Left forelimb (tissue), 1 donor: Measurements from ENCODE around the gene GAS1.

Source experiments
- DNase-seq: peaks from one replicate; pipeline ENCODE4 v3.0.0-alpha.2; 2018; ENCODE audit warnings: low spot score

The GAS1 gene

DNA sequence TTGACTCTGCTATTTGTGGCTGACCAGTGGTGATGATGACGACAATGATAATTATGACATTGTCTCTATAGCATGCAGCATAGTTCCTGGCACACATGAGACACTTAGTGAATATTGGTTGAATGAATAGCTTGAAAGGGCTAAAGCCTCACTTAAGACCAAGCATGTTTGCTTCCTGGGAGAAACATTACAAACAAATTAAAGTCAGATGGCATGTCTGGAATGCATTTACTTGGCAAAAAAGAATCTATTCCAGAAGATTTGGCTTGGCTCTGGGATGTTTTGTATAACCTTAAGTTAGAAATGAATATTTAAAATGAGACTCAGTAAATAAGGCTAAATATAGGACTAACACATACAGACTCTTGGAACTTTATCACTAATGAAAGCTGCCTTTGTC is 21.6 kb downstream of the GAS1 start:
- DNase-seq, result no peak

DNA sequence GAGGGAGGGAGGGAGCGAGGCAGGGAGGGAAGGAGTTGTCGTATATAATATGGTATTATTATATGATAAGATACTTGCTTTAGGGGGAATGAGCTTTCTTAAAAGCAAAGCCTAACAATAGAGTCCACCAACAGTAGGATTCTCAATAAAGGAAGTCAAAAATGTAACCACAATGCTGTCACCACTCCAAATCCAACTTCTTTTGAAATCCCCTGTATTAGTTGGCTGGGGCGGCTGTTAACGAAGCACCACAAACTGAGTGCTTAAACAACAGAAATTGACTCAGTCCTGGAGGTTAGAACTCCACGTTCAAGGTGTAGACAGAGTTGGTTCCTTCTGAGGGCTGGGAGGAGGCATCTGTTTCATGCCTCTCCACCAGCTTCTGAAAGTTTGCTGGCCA is 23.1 kb downstream of the GAS1 start:
- no peak for DNase-seq

DNA sequence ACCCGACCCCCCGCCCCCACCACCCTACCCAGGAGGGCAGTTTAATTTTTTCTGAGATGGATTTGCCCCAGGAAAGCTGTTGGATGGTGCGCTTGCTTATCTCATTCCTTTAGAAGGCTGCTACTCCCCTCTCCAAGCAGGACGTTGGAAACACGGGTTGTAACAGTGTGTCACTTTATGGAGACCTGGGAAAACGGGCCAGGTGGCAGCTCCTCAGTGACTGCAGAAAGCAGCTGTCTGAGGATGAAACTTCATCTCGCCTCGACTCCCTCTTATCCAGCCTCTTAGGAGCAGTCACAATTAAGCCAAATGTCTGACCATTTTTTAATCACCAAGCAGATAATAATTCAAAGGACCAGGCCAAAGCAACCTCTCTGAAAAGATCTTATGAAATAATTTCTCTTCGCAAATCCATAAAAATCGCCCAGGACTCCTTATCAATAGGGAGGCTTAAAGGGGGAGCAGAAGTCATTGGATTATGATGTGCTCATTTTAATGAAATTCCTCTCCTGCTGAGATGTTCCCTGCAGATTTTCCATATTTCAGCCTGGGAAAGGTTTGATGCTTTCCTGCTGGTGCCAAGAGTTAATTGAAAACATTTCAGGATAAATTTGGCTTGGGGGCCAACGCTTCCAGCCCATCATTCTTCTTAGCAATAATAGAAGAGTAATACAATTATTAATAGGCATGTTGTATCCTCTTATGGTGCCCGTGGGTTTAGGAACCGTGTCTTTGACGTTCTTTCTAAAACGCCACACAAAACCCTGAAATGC is 26.0 kb downstream of the GAS1 start:
- no peak for DNase-seq

DNA sequence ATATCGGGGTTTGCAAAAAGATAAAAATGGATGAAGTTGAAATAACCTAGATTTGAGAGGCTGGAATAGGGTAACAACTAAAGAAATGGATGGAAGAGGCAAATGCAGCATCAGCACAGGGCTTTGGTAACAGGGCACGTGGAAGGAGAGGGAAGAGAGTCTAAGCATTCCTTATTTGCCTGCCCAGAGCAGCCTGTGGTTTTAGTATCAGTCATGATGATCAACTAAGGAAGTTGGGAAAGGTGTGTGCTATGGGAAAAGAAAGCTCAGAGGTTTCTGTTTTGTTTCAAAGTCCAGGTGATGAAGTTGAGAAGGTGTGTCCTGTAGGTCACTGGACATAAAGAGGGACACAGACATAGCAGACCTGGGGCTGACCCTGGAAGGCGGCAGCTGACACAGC is 28.8 kb downstream of the GAS1 start:
- DNase-seq, result no peak

DNA sequence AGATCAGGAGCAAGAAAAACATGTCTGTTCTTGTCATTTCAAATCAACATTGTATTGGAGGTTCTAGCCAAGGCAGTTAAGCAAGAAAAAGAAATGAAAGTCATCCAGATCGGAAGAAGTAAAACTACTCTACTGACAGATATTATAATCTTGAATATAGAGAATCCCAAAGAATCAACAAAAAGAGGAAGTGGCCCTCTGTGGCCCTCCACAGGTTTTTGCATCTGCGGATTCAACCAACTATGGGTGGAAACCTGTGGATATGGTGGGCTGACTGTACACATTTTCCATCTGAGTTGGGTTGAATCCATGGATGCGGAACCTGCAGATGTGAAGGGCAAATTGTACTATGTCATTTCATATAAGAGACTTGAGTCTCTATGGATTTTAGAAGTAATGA is 35.1 kb downstream of the GAS1 start:
- no peak for DNase-seq

DNA sequence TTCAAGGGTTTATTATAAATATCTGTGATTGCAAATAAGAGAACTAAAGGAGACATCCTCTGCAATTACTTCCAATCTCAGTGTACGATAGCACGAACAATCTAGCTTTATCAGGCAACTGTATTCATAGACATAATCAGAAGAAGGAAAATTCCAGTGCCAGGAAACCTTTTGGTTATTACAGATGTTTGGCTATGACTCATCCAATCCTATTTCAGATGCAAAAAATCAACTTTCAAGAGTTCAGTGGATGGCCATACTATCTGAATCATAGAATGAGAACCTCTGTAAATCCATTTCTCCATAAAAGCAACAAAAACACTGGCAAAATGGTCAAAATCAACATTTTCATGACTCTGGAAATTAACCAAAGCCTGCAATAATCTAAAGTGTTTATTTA is 37.9 kb downstream of the GAS1 start:
- DNase-seq, result no peak

DNA sequence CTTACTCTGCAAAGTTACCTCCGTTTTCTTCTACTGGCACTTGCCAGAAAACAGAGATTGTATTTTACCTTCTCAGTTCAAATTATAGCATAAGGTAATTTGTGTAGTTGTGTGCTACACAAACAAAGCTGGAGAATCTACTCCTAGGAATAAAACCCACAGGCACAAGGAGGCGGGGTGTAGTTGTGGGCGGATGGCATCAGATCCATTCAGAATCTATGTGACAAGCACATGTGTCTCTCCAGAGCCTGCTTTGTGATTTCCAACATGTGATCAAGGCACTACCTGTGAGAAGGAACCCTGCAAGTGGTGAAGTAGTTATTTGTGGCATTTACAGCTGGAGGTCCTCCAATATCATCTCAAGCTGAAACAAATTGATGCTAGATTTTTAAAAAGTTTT is 39.0 kb downstream of the GAS1 start:
- no peak for DNase-seq

DNA sequence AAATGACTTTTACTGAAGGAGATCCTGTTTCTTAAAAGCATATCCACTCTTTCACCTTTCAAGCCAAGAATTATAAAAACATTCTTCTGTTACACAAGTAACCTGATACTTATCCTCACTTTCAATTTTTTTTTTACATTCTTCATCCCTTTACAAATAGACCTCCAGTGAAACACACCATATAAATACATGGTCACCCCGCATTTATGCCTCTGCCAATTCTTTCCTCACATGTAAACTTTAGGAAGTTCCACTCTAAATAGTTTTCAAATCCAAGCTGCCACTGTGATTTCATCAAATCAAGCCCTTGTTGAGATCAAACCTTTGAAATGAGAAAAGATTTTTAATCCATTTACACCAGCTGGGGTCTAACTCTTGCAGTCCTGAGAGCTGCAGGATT is 40.0 kb downstream of the GAS1 start:
- DNase-seq, result no peak

DNA sequence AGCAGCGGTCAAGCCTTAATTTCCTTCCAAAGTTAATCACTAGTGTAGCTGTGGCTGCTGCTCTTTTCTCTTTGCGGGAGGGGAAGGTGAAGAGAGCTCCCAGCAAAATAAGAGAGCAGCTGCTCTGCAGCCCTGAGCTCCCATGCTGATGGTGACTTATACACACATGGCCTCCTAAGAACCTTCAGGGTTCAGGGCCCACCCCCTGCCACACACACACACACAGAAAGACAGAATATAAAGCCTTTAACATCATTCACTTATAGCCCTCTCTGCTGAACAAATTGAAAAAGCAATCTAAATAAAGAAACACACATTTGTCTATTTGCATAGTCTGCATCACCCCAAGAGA is 43.6 kb downstream of the GAS1 start:
- no peak for DNase-seq

DNA sequence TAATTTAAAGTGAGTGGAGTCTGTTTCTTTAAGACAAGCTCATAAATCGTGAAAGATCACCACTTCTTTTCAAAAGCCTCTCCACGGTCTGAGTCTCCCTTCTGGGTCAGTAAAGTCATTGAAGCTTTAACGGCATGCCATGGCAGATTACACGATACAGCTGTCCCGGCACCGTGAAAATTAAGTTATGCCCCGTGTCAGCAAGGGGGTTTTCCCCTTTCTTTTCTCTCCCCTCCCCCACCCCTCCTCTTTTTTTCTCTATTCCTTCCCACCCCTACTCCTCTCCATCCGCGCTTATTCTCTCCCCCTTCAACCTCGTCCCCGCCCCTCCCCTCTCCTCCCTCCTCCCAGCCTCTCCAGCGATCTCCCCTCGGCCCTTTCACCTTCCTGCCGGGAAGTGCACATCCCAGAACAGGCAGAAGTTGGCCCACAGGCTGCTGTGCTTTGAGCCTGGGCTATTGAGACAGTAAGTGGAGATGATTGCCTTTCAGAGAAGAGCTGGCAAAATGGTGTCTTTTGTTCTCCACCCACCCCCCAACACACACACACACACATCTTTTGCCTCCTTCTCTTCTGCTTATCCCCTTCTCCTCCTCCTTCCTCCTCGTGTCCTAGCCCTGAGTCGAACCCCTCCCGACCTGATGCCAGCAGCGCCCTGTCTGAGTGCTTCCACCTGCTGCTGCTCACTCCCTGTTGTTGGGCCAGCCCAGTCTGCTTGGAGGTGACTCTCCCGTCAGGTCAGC is 44.1 kb downstream of the GAS1 start:
- DNase-seq, result peak; percentile 75

DNA sequence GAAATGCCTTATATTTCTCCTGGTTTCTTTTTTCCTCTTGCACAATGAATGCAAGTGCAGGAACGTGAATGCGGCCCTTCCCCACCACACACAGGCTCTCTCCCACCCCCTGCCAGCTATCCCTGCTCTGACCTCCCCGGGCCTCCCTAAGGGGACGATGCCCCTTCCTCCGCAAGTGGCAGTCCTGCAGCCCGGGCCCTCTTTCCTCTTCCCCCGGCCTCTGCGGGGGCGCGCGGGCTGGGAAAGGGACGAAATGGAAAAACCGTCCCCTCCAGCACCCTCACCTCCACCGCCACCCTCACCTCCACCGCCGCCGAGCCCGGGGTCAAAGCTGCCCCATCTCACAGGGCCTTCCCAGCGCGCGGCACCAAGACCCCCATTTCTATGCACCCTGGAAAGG is 44.7 kb downstream of the GAS1 start:
- DNase-seq, result no peak

DNA sequence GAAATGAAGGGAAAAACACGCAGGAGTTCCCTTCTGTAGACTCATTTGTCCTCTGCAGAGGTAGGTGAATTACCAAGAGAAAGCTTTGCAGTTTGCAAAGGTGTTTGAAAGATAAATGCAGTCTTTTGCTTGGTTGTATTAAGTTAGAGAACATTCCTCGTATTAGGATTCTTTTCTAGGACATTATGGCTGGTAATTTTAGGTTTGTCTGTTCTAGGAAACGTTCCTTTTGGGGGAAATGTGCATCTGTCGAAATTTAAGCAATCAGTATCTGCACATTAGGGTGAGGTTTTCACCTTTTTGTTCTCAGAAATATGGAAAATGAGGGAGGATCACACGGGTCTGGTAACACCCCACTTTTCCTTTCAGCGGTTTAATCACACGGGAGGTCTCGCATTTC is 45.1 kb downstream of the GAS1 start:
- DNase-seq, result no peak

DNA sequence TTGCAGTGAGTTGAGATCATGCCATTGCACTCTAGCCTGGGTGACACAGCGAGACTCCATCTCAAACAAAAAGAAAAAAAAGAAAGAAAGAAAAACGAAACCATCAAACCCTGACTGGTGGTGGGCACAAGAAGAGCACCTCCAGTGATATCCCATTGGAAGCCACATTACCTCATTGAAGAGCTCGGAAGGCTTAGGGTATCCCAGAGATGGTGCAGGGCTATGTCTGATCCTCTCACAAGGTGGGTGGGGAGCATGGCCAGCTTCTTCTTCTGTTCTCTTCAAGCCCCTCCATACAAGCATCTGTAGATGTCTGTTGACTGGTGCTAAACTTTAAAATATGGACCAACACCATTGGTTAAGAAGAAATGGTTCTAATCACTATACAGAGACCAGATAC is 45.8 kb downstream of the GAS1 start:
- DNase-seq, result no peak
